Endodermal cell (in vitro differentiated cells): ENCODE results near the gene SAG. TPM values are rescaled to one million over a fixed set of nuclear protein-coding genes. Genes with fewer than 3 reads are reported as not detected.

Experiments
- DNase-seq: peaks from one replicate; pipeline ENCODE4 v3.0.0-alpha.2; 2017
- H3K27ac ChIP-seq: 2 replicates; pipeline ENCODE4 v1.5.1; 2013; ENCODE audit warnings: mild to moderate bottlenecking, low read depth, low read length, moderate library complexity
- H3K27me3 ChIP-seq: 2 replicates; pipeline ENCODE4 v1.6.1; 2013; ENCODE audit warnings: mild to moderate bottlenecking, low read length, moderate library complexity; ENCODE audit not compliant: insufficient read depth, control insufficient read depth, poor library complexity, severe bottlenecking
- H3K36me3 ChIP-seq: 2 replicates; pipeline ENCODE4 v1.7.0; 2013; ENCODE audit warnings: mild to moderate bottlenecking, low read length, moderate library complexity; ENCODE audit not compliant: control insufficient read depth, insufficient read depth
- H3K4me1 ChIP-seq: one replicate; pipeline ENCODE4 v1.7.0; 2013; ENCODE audit warnings: low read length; ENCODE audit not compliant: control insufficient read depth, insufficient read depth
- H3K4me3 ChIP-seq: 2 replicates; pipeline ENCODE4 v1.5.1; 2013; ENCODE audit warnings: mild to moderate bottlenecking, low read length, moderate library complexity
- H3K9ac ChIP-seq: 2 replicates; pipeline ENCODE4 v1.6.1; 2013; ENCODE audit warnings: mild to moderate bottlenecking, low read length, moderate library complexity; ENCODE audit not compliant: poor library complexity, severe bottlenecking; ENCODE audit errors: extremely low read depth
- H3K9me3 ChIP-seq: 2 replicates; pipeline ENCODE4 v1.6.1; 2013; ENCODE audit warnings: mild to moderate bottlenecking, low read length, moderate library complexity; ENCODE audit not compliant: control insufficient read depth
- H3K27ac Mint-ChIP-seq: 2 replicates; pipeline ENCODE4 v1.8.0; 2020; ENCODE audit warnings: mixed read lengths
- H3K27me3 Mint-ChIP-seq: 2 replicates; pipeline ENCODE4 v1.8.0; 2021; ENCODE audit warnings: mild to moderate bottlenecking, mixed read lengths; ENCODE audit not compliant: insufficient read depth
- H3K36me3 Mint-ChIP-seq: 2 replicates; pipeline ENCODE4 v1.8.0; 2020; ENCODE audit warnings: low read depth, mixed read lengths
- H3K4me1 Mint-ChIP-seq: 2 replicates; pipeline ENCODE4 v1.8.0; 2020; ENCODE audit warnings: mixed read lengths
- H3K4me3 Mint-ChIP-seq: 2 replicates; pipeline ENCODE4 v1.8.0; 2020; ENCODE audit warnings: mild to moderate bottlenecking, moderate library complexity, mixed read lengths
- H3K9me3 Mint-ChIP-seq: 2 replicates; pipeline ENCODE4 v1.8.0; 2020; ENCODE audit warnings: mild to moderate bottlenecking, mixed read lengths
- CTCF ChIP-seq: fragments of 200-600 bp; sonication (generic); conservative IDR thresholded peaks from 2 replicates; pipeline ENCODE4 v1.5.0; 2021; ENCODE audit warnings: antibody characterized with exemption, mild to moderate bottlenecking
- WGBS, 2 experiments: methylation state at CpG; one replicate each; pipeline versions ENCODE4 v1.1.5 to v1.1.7; 2013; ENCODE audit warnings: missing lambda C conversion rate in 2 of 2, mixed read lengths in 1 of 2; ENCODE audit not compliant: insufficient coverage in 1 of 2, insufficient read length in 1 of 2; 5-methylcytosine and 5-hydroxymethylcytosine counted together
- total RNA-seq, 2 donors: library from RNA; stranded (reverse); fragmentation: NEBNext Ultra II Directional in 1 of 2; extraction: Animal tissue kit (Norgen Biotek cat#: 25700) in 1 of 2; gene quantifications; 2 replicates in 1 of 2; 3 replicates in 1 of 2; pipeline ENCODE4 v1.2.1, GENCODE V29; 2021

SAG gene
- total RNA-seq, 2 donors from 2014 or later: not detected

DNA sequence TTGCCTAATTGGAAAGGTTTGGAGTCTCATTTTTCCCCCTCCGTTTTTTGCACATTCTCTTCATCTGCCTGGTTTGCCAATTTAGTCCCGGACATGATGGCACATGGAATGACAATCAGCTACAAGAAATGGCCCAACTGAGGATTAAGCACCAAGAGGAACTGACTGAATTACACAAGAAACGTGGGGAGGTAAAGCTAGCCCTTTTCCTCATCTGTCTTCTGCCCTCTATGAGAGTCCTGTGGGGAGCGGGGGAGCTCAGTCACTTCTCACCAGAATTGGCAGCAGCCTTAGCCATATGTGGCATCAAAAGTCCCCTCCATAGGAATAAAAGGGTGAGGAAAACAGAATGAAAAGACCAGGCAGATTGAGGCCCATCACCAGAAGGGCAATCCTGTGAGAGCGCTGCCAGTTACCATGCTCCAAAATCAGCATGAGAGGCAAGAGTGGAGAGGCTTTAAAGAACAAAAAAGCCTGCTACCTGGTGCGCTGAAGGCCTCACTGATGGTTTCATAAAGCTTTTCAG is 44.5 kb upstream of the SAG start:
- DNase-seq: no peak
- Mint-ChIP-seq H3K27ac (no peak overlapping the region), H3K4me1 (peaks cover 13% of the 10 kb centered on the region), H3K4me3 (no peak overlapping the region), H3K9me3 (no peaks in the 10 kb centered on the region), H3K36me3 (peaks cover 88% of the 10 kb centered on the region), H3K27me3 (no peaks in the 10 kb centered on the region)
- Histone ChIP-seq H3K9ac (no peak overlapping the region), H3K27me3 (no peaks in the 10 kb centered on the region), H3K27ac (no peak overlapping the region), H3K9me3 (no peaks in the 10 kb centered on the region), H3K4me1 (no peaks in the 10 kb centered on the region), H3K4me3 (no peak overlapping the region), H3K36me3 (peaks cover 90% of the 10 kb centered on the region)
- 95 to 100% methylated on average over 6 of the region's 6 CpGs for WGBS, 2 experiments
- TF ChIP-seq CTCF: no peak

DNA sequence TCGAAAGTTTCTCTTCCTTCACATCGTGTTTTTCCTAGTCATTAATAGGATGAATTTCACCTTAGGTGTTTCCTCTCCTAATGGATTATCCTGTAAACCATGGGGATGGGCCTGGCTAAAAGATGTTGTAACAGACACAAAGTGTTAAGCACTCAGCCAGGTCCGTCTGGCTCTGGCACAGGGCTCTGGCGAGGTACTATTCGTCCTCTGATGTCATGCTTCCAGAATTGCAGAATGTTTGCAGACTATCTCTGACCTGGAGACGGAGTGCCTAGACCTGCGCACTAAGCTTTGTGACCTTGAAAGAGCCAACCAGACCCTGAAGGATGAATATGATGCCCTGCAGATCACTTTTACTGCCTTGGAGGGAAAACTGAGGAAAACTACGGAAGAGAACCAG is 42.9 kb upstream of the SAG start:
- H3K36me3 Mint-ChIP-seq: peaks cover 88% of the 10 kb centered on the region

DNA sequence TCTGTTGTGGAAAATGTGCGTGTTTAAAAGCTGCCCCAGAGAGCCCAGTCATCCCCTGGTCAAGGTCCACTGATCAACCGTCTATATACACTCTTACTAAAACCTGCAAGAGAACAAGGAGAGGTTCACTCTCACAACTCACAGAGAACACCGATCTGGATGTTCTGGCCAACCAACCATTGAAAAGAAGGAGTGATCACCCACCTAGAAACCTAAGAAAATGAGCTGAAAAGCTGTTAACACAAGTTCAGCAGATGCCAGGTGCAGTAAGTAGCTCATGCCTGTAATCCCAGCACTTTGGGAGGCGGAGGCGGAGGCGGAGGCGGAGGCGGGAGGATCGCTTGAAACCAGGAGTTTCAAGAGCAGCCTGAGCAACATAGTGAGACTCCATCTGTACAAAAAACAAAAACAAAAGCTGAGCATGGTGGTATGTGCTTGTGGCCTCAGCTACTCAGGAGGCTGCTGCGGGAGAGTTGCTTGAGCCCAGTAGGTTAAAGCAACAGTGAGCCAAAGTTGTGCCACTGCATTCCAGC is 41.7 kb upstream of the SAG start:
- Histone ChIP-seq H3K9me3 (no peaks in the 10 kb centered on the region), H3K4me1 (no peaks in the 10 kb centered on the region), H3K27me3 (no peaks in the 10 kb centered on the region), H3K27ac (no peak overlapping the region), H3K9ac (no peak overlapping the region), H3K4me3 (no peak overlapping the region), H3K36me3 (peaks cover 96% of the 10 kb centered on the region)
- H3K27ac Mint-ChIP-seq: no peak overlapping the region
- no peak overlapping the region for H3K4me3 Mint-ChIP-seq
- WGBS, 2 experiments: 91 to 96% methylated on average over 9 to 10 of the region's 10 CpGs
- H3K27me3 Mint-ChIP-seq: no peaks in the 10 kb centered on the region
- H3K4me1 Mint-ChIP-seq: peaks cover 6% of the 10 kb centered on the region
- no peaks in the 10 kb centered on the region for H3K9me3 Mint-ChIP-seq
- peaks cover 88% of the 10 kb centered on the region for H3K36me3 Mint-ChIP-seq
- no peak for TF ChIP-seq CTCF
- no peak for DNase-seq

More for the DNA sequence above, 42.9 kb upstream of the SAG start:
- Histone ChIP-seq H3K4me3 (no peak overlapping the region), H3K9ac (no peak overlapping the region), H3K9me3 (no peaks in the 10 kb centered on the region), H3K27me3 (no peaks in the 10 kb centered on the region), H3K27ac (no peak overlapping the region), H3K4me1 (no peaks in the 10 kb centered on the region), H3K36me3 (peaks cover 95% of the 10 kb centered on the region)
- peaks cover 11% of the 10 kb centered on the region for H3K4me1 Mint-ChIP-seq
- no peak overlapping the region for H3K4me3 Mint-ChIP-seq
- WGBS, 2 experiments: 86 to 92% methylated on average over 6 to 8 of the region's 8 CpGs
- H3K27me3 Mint-ChIP-seq: no peaks in the 10 kb centered on the region
- no peaks in the 10 kb centered on the region for H3K9me3 Mint-ChIP-seq
- H3K27ac Mint-ChIP-seq: peak overlapping the region; percentile 14
- no peak for DNase-seq
- no peak for TF ChIP-seq CTCF
